Ishikawa (cell line): Measurements from ENCODE around the gene TAF3.

Experiments used
- CEBPB ChIP-seq: IDR thresholded peaks from 2 replicates; pipeline ENCODE4 v1.6.1; 2012
- CREB1 ChIP-seq: IDR thresholded peaks from 2 replicates; pipeline ENCODE4 v1.6.1; 2012; ENCODE audit warnings: low read depth
- EGR1 ChIP-seq: IDR thresholded peaks from 2 replicates; pipeline ENCODE4 v1.6.1; 2012
- EP300 ChIP-seq: IDR thresholded peaks from 2 replicates; pipeline ENCODE4 v1.6.1; 2012; ENCODE audit warnings: borderline replicate concordance
- FOXM1 ChIP-seq: IDR thresholded peaks from 2 replicates; pipeline ENCODE4 v1.6.1; 2012; ENCODE audit warnings: low read depth, borderline replicate concordance
- NFIC ChIP-seq: IDR thresholded peaks from 2 replicates; pipeline ENCODE4 v1.6.1; 2012
- RAD21 ChIP-seq: IDR thresholded peaks from 2 replicates; pipeline ENCODE4 v1.6.1; 2012; ENCODE audit warnings: low read depth
- TAF1 ChIP-seq: IDR thresholded peaks from 2 replicates; pipeline ENCODE4 v1.6.1; 2012; ENCODE audit warnings: low read depth, mild to moderate bottlenecking
- TCF12 ChIP-seq: IDR thresholded peaks from 2 replicates; pipeline ENCODE4 v1.6.1; 2012; ENCODE audit warnings: low read depth
- TEAD4 ChIP-seq: IDR thresholded peaks from 2 replicates; pipeline ENCODE4 v1.6.1; 2012
- YY1 ChIP-seq: IDR thresholded peaks from 2 replicates; pipeline ENCODE4 v1.6.1; 2012; ENCODE audit warnings: low read depth
- ZBTB7A ChIP-seq: IDR thresholded peaks from 2 replicates; pipeline ENCODE4 v1.6.1; 2012; ENCODE audit warnings: low read depth
- TF ChIP-seq, protein P1 (sequence below): IDR thresholded peaks from 2 replicates; pipeline ENCODE4 v1.6.1; 2012
- TF ChIP-seq, protein P2 (sequence below): IDR thresholded peaks from 2 replicates; pipeline ENCODE4 v1.6.1; 2012
- TF ChIP-seq, protein P3 (sequence below): IDR thresholded peaks from 2 replicates; pipeline ENCODE4 v1.6.1; 2012; ENCODE audit warnings: low read depth, mild to moderate bottlenecking

Gene TAF3

DNA sequence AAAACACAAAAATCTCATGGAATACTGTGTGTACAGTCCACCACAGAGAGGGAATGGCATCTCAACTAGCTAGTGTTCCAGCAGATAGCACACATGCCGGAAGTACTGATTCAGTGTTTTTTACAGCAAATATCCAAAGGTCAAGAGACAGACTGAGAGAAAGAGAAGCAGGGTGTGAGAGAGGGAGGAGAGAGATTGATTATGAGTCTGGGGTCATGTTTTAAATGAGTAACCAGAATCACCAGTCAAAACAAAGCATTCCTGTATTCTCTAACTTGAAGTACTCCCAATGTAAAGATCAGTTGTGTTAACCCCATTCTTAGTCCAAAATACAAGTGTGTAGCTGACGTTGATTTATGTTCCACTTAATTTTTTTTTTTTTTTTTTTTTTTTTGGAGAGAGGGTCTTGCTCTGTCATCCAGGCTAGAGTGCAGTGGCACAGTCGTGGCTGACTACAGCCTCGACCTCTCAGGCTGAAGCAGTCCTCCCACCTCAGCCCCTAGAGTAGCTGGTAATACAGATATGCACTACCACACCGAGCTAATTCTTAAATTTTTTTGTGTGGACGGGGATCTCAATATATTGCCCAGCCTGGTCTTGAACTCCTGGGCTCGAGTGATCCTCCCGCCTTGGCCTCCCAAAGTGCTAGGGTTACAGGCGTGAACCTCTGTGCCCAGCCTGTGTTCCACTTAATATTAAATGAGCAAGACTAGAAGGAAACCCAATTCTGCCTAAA, 114.2 kb downstream of the TAF3 start:
- no peak for TF ChIP-seq ZBTB7A
- no peak for TF ChIP-seq TEAD4
- no peak for TF ChIP-seq TAF1
- no peak for TF ChIP-seq YY1
- no peak for TF ChIP-seq EGR1
- no peak for TF ChIP-seq CREB1
- no peak for TF ChIP-seq CEBPB
- no peak for TF ChIP-seq TCF12
- TF ChIP-seq EP300, result no peak

DNA sequence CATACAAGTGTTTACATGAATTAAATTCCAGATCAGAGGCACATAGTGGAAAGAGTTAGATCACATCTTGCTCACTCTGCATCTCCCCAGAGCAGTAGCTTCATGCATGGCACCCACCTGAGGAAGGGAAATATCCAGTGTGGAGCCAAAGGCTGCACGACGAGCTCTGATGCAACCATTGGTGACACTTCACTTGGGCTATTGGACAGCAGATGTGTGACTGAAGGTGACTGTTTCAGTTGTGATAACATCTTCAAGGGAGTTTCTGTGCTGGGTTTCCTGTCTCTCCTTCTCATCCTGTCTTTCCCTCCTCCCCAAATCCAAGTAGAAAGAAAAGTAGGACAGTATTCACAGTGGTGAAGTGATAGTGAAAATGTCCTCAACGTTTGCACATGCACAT, 115.0 kb downstream of the TAF3 start:
- TF ChIP-seq, protein P1, sequence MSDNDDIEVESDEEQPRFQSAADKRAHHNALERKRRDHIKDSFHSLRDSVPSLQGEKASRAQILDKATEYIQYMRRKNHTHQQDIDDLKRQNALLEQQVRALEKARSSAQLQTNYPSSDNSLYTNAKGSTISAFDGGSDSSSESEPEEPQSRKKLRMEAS, result no peak
- TF ChIP-seq FOXM1 (no peak), NFIC (no peak), EGR1 (no peak), YY1 (no peak), TCF12 (no peak), TEAD4 (no peak), ZBTB7A (no peak), RAD21 (no peak), EP300 (no peak), TAF1 (no peak), CEBPB (no peak)
- TF ChIP-seq, protein P2, sequence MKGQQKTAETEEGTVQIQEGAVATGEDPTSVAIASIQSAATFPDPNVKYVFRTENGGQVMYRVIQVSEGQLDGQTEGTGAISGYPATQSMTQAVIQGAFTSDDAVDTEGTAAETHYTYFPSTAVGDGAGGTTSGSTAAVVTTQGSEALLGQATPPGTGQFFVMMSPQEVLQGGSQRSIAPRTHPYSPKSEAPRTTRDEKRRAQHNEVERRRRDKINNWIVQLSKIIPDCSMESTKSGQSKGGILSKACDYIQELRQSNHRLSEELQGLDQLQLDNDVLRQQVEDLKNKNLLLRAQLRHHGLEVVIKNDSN, result no peak
- TF ChIP-seq, protein P3, sequence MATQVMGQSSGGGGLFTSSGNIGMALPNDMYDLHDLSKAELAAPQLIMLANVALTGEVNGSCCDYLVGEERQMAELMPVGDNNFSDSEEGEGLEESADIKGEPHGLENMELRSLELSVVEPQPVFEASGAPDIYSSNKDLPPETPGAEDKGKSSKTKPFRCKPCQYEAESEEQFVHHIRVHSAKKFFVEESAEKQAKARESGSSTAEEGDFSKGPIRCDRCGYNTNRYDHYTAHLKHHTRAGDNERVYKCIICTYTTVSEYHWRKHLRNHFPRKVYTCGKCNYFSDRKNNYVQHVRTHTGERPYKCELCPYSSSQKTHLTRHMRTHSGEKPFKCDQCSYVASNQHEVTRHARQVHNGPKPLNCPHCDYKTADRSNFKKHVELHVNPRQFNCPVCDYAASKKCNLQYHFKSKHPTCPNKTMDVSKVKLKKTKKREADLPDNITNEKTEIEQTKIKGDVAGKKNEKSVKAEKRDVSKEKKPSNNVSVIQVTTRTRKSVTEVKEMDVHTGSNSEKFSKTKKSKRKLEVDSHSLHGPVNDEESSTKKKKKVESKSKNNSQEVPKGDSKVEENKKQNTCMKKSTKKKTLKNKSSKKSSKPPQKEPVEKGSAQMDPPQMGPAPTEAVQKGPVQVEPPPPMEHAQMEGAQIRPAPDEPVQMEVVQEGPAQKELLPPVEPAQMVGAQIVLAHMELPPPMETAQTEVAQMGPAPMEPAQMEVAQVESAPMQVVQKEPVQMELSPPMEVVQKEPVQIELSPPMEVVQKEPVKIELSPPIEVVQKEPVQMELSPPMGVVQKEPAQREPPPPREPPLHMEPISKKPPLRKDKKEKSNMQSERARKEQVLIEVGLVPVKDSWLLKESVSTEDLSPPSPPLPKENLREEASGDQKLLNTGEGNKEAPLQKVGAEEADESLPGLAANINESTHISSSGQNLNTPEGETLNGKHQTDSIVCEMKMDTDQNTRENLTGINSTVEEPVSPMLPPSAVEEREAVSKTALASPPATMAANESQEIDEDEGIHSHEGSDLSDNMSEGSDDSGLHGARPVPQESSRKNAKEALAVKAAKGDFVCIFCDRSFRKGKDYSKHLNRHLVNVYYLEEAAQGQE, result no peak

DNA sequence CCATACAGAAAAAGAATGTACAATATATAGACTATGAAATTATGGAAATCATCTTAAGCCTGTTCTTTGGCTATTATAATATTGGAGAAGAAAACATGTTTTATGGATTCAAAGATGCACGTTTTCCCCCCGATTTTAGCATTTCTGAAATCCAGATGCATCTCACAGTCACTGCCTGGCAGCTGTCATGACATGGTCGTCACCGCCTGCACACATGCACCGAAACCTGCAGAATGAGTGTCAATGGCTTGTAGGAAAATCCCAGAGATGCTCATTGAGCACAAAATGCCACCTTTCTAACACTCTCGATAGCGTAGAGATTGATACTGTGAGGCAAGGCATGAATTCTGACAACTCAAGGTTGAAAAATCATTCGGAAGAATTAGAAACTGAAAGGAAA, 115.5 kb downstream of the TAF3 start:
- no peak for TF ChIP-seq EP300
- TF ChIP-seq, protein P1, result no peak
- no peak for TF ChIP-seq CREB1
- no peak for TF ChIP-seq RAD21
- TF ChIP-seq ZBTB7A, result no peak
- TF ChIP-seq TCF12, result no peak
- TF ChIP-seq, protein P3, result no peak
- TF ChIP-seq TAF1, result no peak
- TF ChIP-seq NFIC, result no peak
- no peak for TF ChIP-seq YY1
- TF ChIP-seq EGR1, result no peak
- no peak for TF ChIP-seq TEAD4
- TF ChIP-seq, protein P2, result no peak

DNA sequence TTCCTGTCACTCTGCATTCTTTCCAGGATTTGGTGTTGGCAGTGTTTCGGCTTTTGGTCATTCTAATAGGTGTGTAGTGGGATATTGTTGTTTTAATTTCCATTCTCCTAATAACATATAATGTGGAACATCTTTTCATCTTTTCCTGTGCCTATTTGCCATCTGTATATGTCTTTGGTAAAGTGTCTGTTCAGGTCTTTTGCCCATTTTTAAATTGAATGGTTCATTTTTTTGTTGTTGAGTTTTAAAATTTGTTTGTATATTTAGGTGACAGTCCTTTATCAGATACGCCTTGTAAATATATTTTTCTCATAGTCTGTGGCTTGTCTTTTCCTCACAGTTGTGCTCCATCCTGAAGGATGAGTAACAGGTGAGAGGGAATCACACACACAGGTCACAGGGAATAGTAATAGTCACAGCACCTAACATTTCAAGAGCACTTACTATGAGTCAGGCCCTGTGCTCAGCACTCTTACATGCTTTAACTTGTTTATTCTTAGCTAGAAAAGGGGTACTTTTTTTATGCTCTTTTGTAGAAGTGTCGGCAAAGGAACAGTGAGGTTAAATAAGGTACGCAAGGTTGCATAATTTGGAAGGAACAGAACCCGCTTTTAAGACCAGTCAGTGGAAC, 119.1 kb downstream of the TAF3 start:
- TF ChIP-seq, protein P1, result no peak

DNA sequence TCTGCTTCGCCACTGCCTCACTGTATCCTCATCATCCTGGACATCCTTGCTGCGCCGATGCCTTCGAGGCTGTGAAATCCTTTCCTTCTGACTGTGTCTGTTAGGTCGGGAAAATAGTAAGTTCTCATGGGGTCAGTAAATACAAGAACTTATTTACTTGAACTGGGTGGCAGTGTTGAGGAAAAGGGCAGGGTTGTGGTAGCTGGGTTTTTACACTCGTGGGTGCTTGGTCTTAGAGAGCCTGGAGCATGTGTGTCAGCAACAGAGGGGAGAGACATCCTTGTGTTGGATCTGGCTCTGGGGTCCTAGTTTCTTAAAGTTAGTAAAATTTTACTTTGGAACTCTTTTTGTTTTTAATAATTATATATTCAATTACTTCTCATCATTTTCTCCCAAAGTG, 123.3 kb downstream of the TAF3 start:
- TF ChIP-seq, protein P3, result no peak
- TF ChIP-seq EGR1 (no peak), TAF1 (no peak), NFIC (no peak), CREB1 (no peak), RAD21 (no peak)
- TF ChIP-seq, protein P1, result no peak
